ENCODE data around the gene CACNA1B. TPM values are rescaled to one million over a fixed set of nuclear protein-coding genes. Genes with fewer than 3 reads are reported as not detected.

CACNA1B gene
- total and polyA plus RNA-seq, 2 of the 4 experiments (the other 2 are of a cell fraction): 0.02 TPM; not detected in 1

- no TSS peak for BruUV-seq (replicated peaks)
- TF ChIP-seq MAFK (IDR thresholded peaks at IDR 0.05; ENCODE audit: low read depth, low read length) (no peak), MXI1 (IDR thresholded peaks at IDR 0.05; ENCODE audit: borderline replicate concordance, low read depth, low read length) (no peak), SMC3 (IDR thresholded peaks at IDR 0.05; ENCODE audit: low read depth, low read length) (no peak), CTCF (conservative IDR thresholded peaks at IDR 0.05; ENCODE audit: low read depth, low read length) (no peak), RAD21 (IDR thresholded peaks at IDR 0.05; ENCODE audit: low read length) (no peak), CEBPB (IDR thresholded peaks at IDR 0.05; ENCODE audit: low read depth, low read length) (no peak), POLR2A (IDR thresholded peaks at IDR 0.05; ENCODE audit: low read depth, low read length) (no peak), CHD1 (IDR thresholded peaks at IDR 0.05; ENCODE audit: low read depth, low read length) (no peak)
- H3K14ac ChIP-seq (replicated peaks; ENCODE audit: low read depth, low read length): no peak overlapping the region
- H2AK5ac ChIP-seq (ENCODE audit: low read depth, low read length): no peak overlapping the region
- intact Hi-C loops (cut with micrococcal nuclease): no loop called here
- no peak overlapping the region for H4K8ac ChIP-seq (ENCODE audit: low read depth in 2 of 2, low read length in 2 of 2)
- H2AK9ac ChIP-seq (replicated peaks; ENCODE audit: low read depth, low read length, poor library complexity): no peak overlapping the region
- no peak overlapping the region for H3K4me2 ChIP-seq (ENCODE audit: low read depth, low read length)
- no peak overlapping the region for H2BK120ac ChIP-seq (ENCODE audit: low read depth, low read length)
- peaks cover 8% of the 10 kb centered on the region; the same call in 1 of the 2 replicates for H3K9me3 ChIP-seq (ENCODE audit: control insufficient read depth, insufficient read depth, low read length)
- no peaks in the 10 kb centered on the region for H3K4me1 ChIP-seq (ENCODE audit: control insufficient read depth, insufficient read depth, low read length)
- in situ Hi-C loops (cut with MboI; ENCODE audit: low sequenced_read_pairs): no loop called here
- H2BK5ac ChIP-seq (ENCODE audit: low read depth, low read length, poor library complexity, severe bottlenecking): no peak overlapping the region
- no peak overlapping the region for H2BK20ac ChIP-seq (ENCODE audit: low read depth, low read length)
- no peaks in the 10 kb centered on the region for H3K36me3 ChIP-seq (ENCODE audit: control insufficient read depth, insufficient read depth, low read length)
- no peak overlapping the region for H3K27ac ChIP-seq (ENCODE audit: insufficient read depth, low read length)
- H3K56ac ChIP-seq (ENCODE audit: extremely low read depth, insufficient read depth, low read length): no peak overlapping the region
- no peaks in the 10 kb centered on the region for H3K27me3 ChIP-seq (ENCODE audit: control insufficient read depth, insufficient read depth, low read length)
- H3K79me1 ChIP-seq (ENCODE audit: low read depth in 1 of 2, low read length in 2 of 2): no peaks in the 10 kb centered on the region
- CTCF ChIA-PET: interaction anchor here (1.0 kb wide), 1 partner anchor 78 kb away, joined by 3 read pairs; no protein-coding TSS in a partner anchor
- dilution Hi-C loops (cut with HindIII; ENCODE audit: low sequenced_read_pairs, unreplicated experiment): no loop called here
- ATAC-seq (ENCODE audit: low read depth) (no peak), DNase-seq (no peak)
- H2AFZ ChIP-seq (replicated peaks; ENCODE audit: low read length, poor library complexity): no peak overlapping the region
- no peak overlapping the region for H2BK15ac ChIP-seq (ENCODE audit: low read depth, low read length)
- H3K4me3 ChIP-seq (ENCODE audit: insufficient read depth, low read depth, low read length): no peak overlapping the region
- no peak overlapping the region for H3K4ac ChIP-seq (ENCODE audit: low read depth, low read length)
- H4K91ac ChIP-seq (ENCODE audit: insufficient read depth, low read depth, low read length): no peak overlapping the region
- no peaks in the 10 kb centered on the region for H4K20me1 ChIP-seq (ENCODE audit: insufficient read depth, low read length)
- no peak overlapping the region for H3K9ac ChIP-seq (ENCODE audit: low read depth, low read length)
- H3K9me1 ChIP-seq (ENCODE audit: insufficient read depth, low read length): no peaks in the 10 kb centered on the region
- POLR2A ChIA-PET (ENCODE audit: unreplicated experiment): no interaction called here
- no peak overlapping the region for H3K23ac ChIP-seq (ENCODE audit: low read depth, low read length)
- no peak overlapping the region for H3K18ac ChIP-seq (ENCODE audit: low read depth, low read length)
- 60% methylated on average over 20 of the region's 25 CpGs; no CpG with 5 or more reads in 1 of the 2 experiments for WGBS, 2 experiments (ENCODE audit: extremely low coverage in 2 of 2, insufficient read length in 1 of 2)
- H4K5ac ChIP-seq (ENCODE audit: low read depth, low read length): no peak overlapping the region
Observed at GRCh38 chr9:138015021-138015829, 137.6 kb downstream of the CACNA1B start.

All from IMR-90 (cell line).